GM21825 (cell line): ENCODE measurements around the gene ARHGDIG.

ENCODE experiments used
- ATAC-seq: cut with Tn5 transposase; IDR thresholded peaks from one replicate; pipeline ENCODE4 v1.9.1; 2021; ENCODE audit warnings: mild to moderate bottlenecking, moderate library complexity; ENCODE audit not compliant: unreplicated experiment

Gene ARHGDIG

GRCh38 chr16:293043-293775 is 12.8 kb downstream of the ARHGDIG start:
- ATAC-seq, result no peak

GRCh38 chr16:296276-296675 is 15.9 kb downstream of the ARHGDIG start:
- no peak for ATAC-seq

- ATAC-seq, result no peak
Observed at GRCh38 chr16:296806-297510, 16.6 kb downstream of the ARHGDIG start.

DNA sequence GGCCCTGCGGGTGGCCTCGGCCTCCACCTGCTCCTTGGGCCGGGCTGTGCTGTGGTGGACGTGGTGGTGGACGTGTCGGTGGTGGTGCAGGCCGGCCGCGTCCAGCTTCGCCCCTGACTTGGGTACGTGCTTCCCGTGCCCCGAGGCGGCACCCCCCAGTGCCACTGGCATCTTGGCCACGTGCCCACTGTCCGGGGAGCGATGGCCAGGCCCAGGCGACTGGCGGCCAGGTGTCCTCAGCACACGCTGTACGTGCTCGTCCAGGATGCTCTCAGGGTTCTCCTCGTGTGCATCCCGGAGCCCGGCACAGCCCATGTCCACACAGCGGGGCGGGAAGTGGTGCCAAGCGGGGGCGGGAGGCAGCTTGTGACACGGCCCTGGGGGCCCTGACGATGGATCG is 17.4 kb downstream of the ARHGDIG start:
- no peak for ATAC-seq

DNA sequence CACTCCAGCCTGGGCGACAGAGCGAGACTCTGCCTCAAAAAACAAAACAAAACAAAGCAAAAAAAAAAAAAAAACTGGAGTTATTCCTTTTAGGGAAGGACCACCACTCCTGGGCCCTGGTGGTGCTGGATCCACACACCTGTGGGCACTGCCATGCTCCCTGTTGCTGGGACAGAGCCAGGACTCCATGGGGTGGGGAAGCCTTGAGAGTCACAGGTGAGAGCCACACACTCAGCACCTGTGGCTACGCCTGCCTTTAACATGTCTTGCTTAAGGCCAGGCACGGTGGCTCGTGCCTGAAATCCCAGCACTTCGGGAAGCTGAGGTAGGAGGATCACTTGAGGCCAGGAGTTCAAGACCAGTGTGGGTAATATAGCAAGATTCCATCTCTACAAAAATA is 20.8 kb downstream of the ARHGDIG start:
- no peak for ATAC-seq

DNA sequence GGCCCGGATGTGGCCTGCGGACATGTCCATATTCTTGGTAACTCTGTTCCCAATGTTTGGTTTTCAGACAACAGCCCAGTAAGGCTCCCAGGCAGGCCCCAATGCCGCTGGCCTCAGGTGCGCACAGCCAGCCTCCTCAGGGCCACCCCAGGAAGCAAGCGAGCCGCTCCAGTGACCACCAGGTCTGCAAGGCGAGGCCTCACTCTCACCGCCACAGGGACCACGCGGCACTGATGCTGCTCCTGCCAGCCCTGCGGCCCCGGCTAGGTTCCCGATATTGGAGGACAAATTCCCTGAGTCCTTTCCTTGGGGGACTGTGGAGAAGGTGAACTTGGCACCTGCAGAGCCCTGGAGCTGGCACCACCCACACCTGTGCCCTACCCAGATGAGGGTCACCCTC is 21.6 kb downstream of the ARHGDIG start:
- ATAC-seq, result no peak

DNA sequence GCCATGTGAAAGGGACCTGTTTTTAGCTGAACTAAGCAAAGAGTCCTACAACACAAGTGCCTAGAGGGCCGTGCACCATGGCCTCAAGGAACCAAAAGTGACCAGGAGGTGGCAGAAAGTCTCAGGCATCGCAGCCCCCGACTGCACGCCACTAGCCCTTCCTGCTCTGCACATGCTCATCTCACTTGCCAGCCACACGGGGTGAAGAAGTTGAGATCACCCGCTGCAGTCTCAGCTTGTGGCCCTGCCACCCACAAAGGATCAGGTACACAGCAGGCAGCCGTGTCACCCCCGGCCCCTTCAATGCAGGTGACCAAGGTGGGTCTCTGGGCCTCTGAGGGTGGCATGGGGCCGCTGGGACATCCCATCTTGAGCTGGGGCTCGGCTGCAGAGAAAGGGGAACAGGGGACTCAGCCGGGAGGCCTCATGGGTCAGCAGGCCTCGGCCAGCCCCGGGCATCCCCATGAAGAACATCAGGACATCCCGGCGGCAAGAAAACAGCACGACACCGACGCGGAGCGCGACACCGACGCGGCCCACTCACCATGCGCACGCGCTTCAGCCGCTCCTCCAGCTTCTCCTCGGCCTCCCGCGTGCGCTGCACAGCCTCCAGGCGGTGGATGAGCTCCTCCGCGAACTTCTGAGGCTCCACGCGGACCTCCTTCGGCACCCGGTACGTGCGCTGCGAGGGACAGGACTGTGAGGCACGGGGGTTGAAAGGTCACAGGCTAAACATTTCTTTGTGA is 23.5 kb downstream of the ARHGDIG start:
- ATAC-seq, result no peak

GRCh38 chr16:305916-306626 is 25.7 kb downstream of the ARHGDIG start:
- no peak for ATAC-seq

GRCh38 chr16:306911-307370 is 26.6 kb downstream of the ARHGDIG start:
- ATAC-seq, result no peak

DNA sequence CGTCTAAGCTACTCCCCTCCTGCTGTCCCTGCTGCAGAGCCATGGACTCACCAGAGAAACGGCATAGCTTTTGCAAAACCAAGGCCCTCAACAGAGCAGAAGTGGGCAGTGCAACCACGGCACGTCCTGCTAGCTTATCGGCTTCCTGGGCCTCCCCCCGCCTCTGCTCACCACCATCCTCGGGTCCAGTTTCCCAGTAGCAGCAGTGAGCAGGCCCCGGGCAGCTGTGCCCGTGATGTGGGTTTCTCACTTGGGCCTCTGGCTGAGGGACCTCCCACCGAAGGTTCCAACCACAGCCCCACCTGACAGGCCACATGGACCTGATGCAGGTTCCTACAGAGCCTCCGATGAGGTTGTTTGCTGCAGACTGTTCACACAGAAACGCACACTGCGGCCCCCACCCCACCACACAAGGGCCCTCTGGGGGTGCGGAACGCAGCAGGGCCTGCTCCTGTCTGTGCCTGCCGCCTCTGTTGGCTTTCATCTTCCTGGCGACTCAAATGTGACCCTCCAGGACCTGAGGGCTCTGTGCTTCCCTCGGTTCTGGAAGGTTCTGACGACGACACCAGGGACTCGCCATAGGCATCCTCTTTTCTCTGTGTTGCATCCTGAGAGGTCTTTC is 27.4 kb downstream of the ARHGDIG start:
- no peak for ATAC-seq

- no peak for ATAC-seq
Observed at GRCh38 chr16:309476-309875, 29.1 kb downstream of the ARHGDIG start.

DNA sequence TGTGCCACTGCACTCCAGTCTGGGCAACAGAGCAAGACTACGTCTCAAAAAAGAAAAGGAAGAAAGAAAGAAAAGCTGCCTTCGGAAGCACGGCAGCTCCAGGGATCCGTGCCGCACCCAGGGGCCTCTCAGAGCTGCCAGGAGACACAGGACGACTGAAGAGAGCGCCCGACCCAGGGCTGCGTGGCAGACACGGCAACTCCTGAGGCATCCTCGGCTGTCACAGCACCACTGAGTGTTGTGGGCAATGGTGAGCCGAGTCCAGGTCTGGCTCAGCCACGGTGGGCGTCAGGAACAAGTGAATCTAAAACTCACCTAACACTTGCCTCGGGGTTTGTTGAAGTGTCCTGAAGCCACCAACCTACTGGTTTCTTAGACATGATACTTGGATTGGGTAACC is 31.3 kb downstream of the ARHGDIG start:
- ATAC-seq, result no peak

DNA sequence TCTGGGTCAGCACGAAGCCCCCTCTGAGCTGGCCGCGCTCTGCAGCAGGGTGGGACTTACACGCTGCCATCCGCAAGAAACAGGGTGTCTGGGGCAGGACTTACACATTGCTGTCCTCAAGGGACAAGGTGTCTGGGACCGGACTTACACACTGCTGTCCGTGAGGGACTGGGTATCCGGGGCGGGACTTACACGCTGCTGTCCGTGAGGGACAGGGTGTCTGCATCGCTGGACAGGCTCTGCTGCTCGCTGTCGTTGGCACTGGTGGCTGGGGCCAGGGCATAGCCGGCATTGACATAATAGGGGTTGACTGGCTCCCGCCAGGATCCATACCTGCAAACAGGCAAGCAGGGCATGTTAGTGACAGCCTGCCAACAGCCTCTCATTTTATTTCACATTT is 34.0 kb downstream of the ARHGDIG start:
- no peak for ATAC-seq

- ATAC-seq, result no peak
Observed at GRCh38 chr16:314795-315299, 34.5 kb downstream of the ARHGDIG start.

- ATAC-seq, result no peak
Observed at GRCh38 chr16:316741-317464, 36.5 kb downstream of the ARHGDIG start.

- ATAC-seq, result no peak
Observed at GRCh38 chr16:317583-317982, 37.2 kb downstream of the ARHGDIG start.

GRCh38 chr16:318628-319027 is 38.2 kb downstream of the ARHGDIG start:
- ATAC-seq, result no peak

- no peak for ATAC-seq
Observed at GRCh38 chr16:320206-320605, 39.8 kb downstream of the ARHGDIG start.

DNA sequence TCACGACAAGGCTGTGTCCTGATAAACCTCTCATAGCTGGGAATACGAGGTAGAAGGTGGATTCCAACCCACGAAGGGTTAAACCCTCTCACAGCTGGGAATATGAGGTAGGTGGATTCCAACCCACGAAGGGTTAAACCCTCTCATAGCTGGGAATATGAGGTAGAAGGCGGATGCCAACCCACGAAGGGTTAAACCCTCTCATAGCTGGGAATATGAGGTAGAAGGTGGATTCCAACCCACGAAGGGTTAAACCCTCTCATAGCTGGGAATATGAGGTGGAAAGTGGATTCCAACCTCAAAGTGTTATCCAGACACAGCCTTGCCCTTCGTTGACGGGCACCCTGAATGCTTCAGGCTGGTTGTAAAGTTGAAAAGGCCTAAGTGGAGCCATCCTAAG is 41.1 kb downstream of the ARHGDIG start:
- ATAC-seq, result no peak
